C4-2B (cell line): ENCODE results near the gene AGBL1.

Experiments
- ZFX ChIP-seq: fragments of 450-650 bp; IDR thresholded peaks from 2 replicates; pipeline ENCODE4 v1.6.1; 2017
- TF ChIP-seq, protein P1 (sequence below): fragments of 450-650 bp; conservative IDR thresholded peaks from 2 replicates; pipeline ENCODE4 v1.5.1; 2017; ENCODE audit warnings: mild to moderate bottlenecking

DNA sequence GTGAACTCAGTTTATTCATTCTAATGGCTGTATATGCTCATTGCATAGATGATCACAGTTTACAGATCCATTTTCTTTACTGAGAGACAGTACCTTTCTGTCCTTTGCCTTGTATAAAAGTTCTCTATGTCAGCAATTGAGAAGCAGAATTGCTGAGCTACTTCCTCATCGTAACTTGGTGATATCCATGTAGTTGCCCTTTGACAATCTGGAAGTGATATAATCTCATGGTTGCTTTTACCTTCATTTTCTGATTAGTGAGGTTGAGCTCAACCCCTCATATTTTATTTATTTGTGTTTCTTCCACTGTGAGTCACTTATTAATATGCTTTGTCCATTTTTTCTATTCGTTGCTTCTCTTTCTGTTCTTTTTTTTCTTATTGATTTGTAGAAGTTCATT, 696.5 kb downstream of the AGBL1 start:
- TF ChIP-seq, protein P1, sequence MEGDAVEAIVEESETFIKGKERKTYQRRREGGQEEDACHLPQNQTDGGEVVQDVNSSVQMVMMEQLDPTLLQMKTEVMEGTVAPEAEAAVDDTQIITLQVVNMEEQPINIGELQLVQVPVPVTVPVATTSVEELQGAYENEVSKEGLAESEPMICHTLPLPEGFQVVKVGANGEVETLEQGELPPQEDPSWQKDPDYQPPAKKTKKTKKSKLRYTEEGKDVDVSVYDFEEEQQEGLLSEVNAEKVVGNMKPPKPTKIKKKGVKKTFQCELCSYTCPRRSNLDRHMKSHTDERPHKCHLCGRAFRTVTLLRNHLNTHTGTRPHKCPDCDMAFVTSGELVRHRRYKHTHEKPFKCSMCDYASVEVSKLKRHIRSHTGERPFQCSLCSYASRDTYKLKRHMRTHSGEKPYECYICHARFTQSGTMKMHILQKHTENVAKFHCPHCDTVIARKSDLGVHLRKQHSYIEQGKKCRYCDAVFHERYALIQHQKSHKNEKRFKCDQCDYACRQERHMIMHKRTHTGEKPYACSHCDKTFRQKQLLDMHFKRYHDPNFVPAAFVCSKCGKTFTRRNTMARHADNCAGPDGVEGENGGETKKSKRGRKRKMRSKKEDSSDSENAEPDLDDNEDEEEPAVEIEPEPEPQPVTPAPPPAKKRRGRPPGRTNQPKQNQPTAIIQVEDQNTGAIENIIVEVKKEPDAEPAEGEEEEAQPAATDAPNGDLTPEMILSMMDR, result no peak
- TF ChIP-seq ZFX, result no peak
